HUES64 (cell line): ENCODE measurements around the gene NRP1.

Experiments
- H3K27ac ChIP-seq: 2 replicates; pipeline ENCODE4 v1.7.0; 2013; ENCODE audit warnings: low read depth, low read length, inconsistent platforms
- H3K27me3 ChIP-seq: 2 replicates; pipeline ENCODE4 v1.6.1; 2013; ENCODE audit warnings: mild to moderate bottlenecking, low read length; ENCODE audit not compliant: insufficient read depth
- H3K36me3 ChIP-seq: 2 replicates; pipeline ENCODE4 v1.6.1; 2013; ENCODE audit warnings: mild to moderate bottlenecking, low read length; ENCODE audit not compliant: insufficient read depth
- H3K4me1 ChIP-seq: 2 replicates; pipeline ENCODE4 v1.6.1; 2013; ENCODE audit warnings: mild to moderate bottlenecking, low read length, moderate library complexity; ENCODE audit not compliant: insufficient read depth
- H3K4me3 ChIP-seq: 2 replicates; pipeline ENCODE4 v1.5.1; 2013; ENCODE audit warnings: mild to moderate bottlenecking, low read length, moderate library complexity
- H3K9ac ChIP-seq: 2 replicates; pipeline ENCODE4 v1.6.1; 2013; ENCODE audit warnings: mild to moderate bottlenecking, low read depth, low read length
- H3K9me3 ChIP-seq: 2 replicates; pipeline ENCODE4 v1.6.1; 2013; ENCODE audit warnings: low read depth, low read length; ENCODE audit not compliant: insufficient read depth
- WGBS: fragments of 150-250, 120-280 bp; methylation state at CpG from one replicate; pipeline ENCODE4 v1.1.7; 2013; ENCODE audit warnings: missing lambda C conversion rate; 5-methylcytosine and 5-hydroxymethylcytosine counted together

NRP1 gene

DNA sequence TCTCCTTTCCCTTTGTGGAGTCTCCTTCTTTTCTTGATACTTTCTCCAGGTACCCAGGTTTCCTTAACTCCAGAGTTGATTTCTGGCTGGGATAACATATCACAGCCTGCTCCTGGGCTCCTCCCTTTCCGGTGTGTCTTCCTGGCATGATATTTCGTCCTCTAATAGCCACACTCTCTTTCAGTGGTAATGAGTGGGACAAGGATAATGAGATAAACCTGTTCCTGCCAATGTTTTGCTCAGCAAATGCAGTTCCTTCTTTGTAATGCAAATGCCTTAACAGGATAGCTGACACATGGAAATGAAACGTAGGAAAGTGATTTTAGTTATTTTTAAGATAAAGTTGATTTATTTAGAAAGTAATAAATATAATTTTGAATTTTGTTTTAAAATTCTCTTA lies 168.6 kb downstream of the NRP1 start:
- Histone ChIP-seq H3K27ac (no peak overlapping the region), H3K36me3 (no peaks in the 10 kb centered on the region), H3K4me3 (no peak overlapping the region), H3K9ac (no peak overlapping the region), H3K27me3 (no peaks in the 10 kb centered on the region), H3K9me3 (no peaks in the 10 kb centered on the region), H3K4me1 (peaks cover 12% of the 10 kb centered on the region)
- 27% methylated on average over 3 of the region's 3 CpGs for WGBS

DNA sequence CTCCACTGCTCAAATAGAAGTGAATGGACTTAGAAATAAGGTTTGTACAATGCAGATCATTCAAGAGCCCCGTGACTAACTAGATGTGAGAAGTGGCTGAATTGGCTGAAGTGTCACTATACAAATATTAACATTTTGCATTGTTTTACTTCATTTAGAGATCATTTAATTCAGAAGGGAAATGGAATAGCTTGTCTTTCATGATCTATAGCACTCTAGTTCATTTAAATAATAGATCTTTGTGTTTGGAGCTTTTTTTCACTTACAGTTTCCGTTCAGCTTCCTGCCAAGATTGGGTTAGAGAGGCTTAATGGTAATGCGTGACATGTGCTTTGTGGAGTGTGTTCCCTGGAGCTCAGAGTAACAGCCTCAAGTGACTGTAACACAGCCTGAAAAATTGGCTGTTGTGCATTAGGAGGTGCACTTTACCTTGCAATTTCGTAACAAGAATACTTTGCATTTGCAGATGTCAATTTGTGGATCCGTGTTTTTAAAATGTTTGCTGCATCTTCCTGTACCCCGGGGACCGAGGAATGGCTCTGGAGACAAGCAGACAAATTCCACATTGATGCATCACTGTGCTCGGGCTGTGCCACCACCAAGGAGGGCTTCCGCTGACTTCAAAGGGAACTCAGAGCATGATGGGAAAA lies 170.3 kb downstream of the NRP1 start:
- no peak overlapping the region for H3K27ac ChIP-seq
- H3K9ac ChIP-seq = no peak overlapping the region
- H3K9me3 ChIP-seq = no peaks in the 10 kb centered on the region
- H3K4me3 ChIP-seq = no peak overlapping the region
- H3K36me3 ChIP-seq = no peaks in the 10 kb centered on the region
- whole genome bisulfite sequencing = 76% methylated on average over 9 of the region's 9 CpGs
- peaks cover 12% of the 10 kb centered on the region for H3K4me1 ChIP-seq
- no peaks in the 10 kb centered on the region for H3K27me3 ChIP-seq

DNA sequence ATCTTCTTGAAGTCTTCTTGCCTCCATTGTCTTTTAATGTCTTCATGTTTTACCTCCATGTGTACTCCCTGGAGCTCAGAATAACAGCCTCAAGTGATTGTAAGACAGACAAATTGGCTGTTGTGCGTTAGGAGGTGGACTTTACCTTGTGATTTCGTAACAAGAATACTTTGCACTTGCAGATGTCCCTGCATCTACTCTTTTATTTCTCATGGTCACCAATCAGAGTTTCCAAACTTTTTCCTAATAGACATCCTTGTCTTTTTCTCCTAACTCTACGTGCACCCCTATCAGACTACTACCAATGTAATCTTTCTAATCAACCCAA lies 172.3 kb downstream of the NRP1 start:
- no peak overlapping the region for H3K9ac ChIP-seq
- H3K4me1 ChIP-seq = peaks cover 12% of the 10 kb centered on the region
- no peak overlapping the region for H3K4me3 ChIP-seq
- H3K27me3 ChIP-seq = no peaks in the 10 kb centered on the region
- no peaks in the 10 kb centered on the region for H3K9me3 ChIP-seq
- no peak overlapping the region for H3K27ac ChIP-seq
- no peaks in the 10 kb centered on the region for H3K36me3 ChIP-seq
- WGBS = 64% methylated on average over 3 of the region's 3 CpGs

DNA sequence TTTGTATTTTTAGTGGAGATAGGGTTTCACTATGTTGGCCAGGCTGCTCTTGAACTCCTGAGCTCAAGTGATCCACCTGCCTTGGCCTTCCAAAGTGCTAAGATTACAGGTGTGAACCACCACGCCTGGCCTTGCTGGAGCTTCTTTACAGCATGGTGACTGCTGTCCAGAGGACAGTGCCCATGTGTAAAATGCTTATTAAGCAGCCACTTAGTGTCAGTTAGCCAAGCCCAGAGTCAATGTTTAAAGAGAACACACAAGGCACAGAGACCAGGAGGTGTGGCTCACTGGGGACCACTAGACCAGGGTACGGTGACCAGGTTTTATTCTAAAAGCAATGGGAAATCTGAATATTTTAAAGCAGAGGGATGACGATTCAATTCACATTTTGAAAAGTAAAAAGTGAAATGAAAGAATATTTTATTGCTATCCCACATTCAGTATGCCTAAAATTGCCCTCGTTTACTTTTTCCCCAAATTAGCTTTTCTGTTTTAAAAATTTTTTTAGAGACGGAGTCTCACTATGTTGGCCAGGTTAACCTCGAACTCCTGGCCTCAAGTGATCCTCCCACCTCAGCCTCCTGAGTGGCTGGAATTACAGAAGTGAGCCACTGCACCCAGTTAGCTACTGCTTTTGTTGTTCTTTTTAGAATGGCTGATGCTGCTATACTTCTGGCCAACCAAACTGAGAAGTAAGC lies 172.8 kb downstream of the NRP1 start:
- H3K36me3 ChIP-seq = no peaks in the 10 kb centered on the region

DNA sequence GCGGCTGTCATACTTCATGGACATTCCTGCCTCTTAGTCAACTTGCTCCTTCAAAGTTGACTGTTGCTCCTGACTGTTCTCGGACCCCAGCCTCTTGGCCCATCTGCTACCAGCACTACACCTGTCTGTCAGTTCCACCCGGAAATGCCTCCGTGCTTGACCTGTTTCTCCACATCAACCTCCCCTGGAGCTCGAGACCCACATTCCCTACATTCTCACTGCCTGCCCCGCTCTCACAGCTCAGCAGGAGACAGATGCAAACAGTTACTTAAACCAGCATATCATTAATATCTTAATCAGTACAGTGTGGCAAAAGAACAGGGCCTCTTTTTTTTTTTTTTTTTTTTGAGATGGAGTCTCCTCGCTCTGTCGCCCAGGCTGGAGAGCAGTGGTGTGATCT lies 174.3 kb downstream of the NRP1 start:
- H3K9me3 ChIP-seq = no peaks in the 10 kb centered on the region
- no peak overlapping the region for H3K27ac ChIP-seq
- 0 out of 2 replicates have a peak, but pooled peaks cover 4% of the 10 kb centered on the region for H3K4me1 ChIP-seq
- no peak overlapping the region for H3K4me3 ChIP-seq
- no peaks in the 10 kb centered on the region for H3K27me3 ChIP-seq
- WGBS = 83% methylated on average over 8 of the region's 8 CpGs
- no peaks in the 10 kb centered on the region for H3K36me3 ChIP-seq
- no peak overlapping the region for H3K9ac ChIP-seq

More for the DNA sequence above, 172.8 kb downstream of the NRP1 start:
- H3K9ac ChIP-seq = no peak overlapping the region
- H3K4me1 ChIP-seq = peaks cover 12% of the 10 kb centered on the region
- no peaks in the 10 kb centered on the region for H3K27me3 ChIP-seq
- H3K27ac ChIP-seq = no peak overlapping the region
- no peak overlapping the region for H3K4me3 ChIP-seq
- 95% methylated on average over 5 of the region's 6 CpGs for WGBS
- no peaks in the 10 kb centered on the region for H3K9me3 ChIP-seq

DNA sequence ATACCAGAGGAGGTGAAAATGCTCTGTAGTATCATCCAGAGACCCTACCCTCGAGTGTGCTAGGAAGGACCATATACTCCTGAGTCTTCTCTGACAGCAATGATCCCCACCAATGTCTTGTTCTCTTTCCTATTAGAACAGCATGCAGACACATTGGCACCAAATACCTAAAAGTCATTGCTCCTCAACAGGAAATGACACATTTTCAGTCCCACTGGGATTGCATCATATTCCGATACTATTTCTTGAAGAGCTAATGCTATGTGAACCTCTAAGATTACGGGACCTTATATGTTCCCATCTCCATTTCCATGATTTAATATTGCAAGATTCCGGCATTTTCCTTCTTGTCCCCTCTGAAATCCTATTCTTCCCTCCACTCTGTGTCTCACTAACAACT lies 177.4 kb downstream of the NRP1 start:
- no peak overlapping the region for H3K4me3 ChIP-seq
- WGBS = 92% methylated on average over 4 of the region's 4 CpGs
- H3K27ac ChIP-seq = no peak overlapping the region
- H3K9ac ChIP-seq = no peak overlapping the region
- H3K9me3 ChIP-seq = no peaks in the 10 kb centered on the region
- no peaks in the 10 kb centered on the region for H3K27me3 ChIP-seq
- no peaks in the 10 kb centered on the region for H3K4me1 ChIP-seq
- no peaks in the 10 kb centered on the region for H3K36me3 ChIP-seq

DNA sequence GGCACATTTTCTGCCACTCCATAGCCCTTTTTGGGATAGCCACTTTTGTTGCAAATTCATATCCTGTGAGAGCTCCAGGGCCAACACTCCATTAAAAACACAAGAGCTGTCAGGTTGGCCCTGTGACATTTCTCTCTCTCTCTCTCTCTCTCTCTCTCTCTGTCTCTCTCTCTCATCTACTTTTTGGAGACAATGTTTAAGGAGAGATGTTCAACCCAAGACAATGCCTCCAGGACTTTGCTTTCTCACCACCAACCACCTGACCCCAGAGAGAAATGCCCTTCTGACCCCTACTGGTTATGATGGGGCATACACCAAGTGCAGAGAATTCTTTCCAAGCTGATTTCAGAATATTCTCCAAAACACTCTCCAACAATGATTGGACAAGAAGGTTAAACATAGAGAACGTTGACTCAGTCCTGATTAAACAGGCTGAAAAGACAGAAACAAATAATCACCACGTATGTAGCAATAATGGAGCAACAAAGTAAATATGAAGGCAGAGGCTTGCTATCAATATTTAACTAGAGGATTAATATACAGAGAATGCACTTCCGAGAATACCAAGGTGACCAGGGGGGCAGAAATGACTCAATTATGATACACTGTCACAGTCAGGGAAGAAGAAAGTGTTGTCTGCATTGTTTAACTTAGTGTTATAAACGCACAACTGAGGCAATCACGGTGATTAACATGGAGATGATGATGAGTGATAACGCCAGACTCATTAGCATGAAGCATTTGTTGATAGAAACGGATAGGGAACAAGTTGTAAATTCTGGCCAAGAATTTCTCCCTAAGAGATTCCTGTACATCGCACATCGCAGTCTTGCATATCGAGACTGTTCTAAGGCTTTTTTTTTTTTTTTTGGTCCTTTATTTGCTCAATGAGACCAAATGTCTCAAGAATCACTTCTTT lies 178.5 kb downstream of the NRP1 start:
- no peak overlapping the region for H3K27ac ChIP-seq
- no peaks in the 10 kb centered on the region for H3K36me3 ChIP-seq
- no peaks in the 10 kb centered on the region for H3K9me3 ChIP-seq
- no peaks in the 10 kb centered on the region for H3K27me3 ChIP-seq
- no peaks in the 10 kb centered on the region for H3K4me1 ChIP-seq
- 75% methylated on average over 10 of the region's 10 CpGs for WGBS
- H3K4me3 ChIP-seq = no peak overlapping the region
- H3K9ac ChIP-seq = no peak overlapping the region

DNA sequence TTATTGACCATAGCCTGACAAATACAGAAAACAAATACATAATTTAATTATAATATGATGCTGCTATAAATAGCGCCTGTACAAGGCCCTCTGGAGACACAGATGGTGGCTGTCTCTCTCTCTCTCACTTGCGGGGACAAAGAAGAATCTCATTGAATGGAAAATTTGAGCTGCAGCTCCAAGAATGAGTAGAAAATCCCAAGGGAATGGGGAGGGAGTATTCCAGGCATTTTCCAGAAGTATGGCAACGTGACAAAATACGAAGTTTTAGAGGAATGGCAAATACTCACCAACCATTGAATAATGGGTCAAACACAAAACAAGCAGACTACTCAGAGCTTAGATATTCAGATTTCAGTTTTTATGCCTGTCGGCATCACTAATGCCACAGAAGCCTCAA lies 179.9 kb downstream of the NRP1 start:
- no peak overlapping the region for H3K4me3 ChIP-seq
- H3K9ac ChIP-seq = no peak overlapping the region
- H3K9me3 ChIP-seq = no peaks in the 10 kb centered on the region
- H3K27ac ChIP-seq = no peak overlapping the region
- no peaks in the 10 kb centered on the region for H3K4me1 ChIP-seq
- H3K36me3 ChIP-seq = no peaks in the 10 kb centered on the region
- 95% methylated on average over 5 of the region's 5 CpGs for WGBS
- no peaks in the 10 kb centered on the region for H3K27me3 ChIP-seq

DNA sequence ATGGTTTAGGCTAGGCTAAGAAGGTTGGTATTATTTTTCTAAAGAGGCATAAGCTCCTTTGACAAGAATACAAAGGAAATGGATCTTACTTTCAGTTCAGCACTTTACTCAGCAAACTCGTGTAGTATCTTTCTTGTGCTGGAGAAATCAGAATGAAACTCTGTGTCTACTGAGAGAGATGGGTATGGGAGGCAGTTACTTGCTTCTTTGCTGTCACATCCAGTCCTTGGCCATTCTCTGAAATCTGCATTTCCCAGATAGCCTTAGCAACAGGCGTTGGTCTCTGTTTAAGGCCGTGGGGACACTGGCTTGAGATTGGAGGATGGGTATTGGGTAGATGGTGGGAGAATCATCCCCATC lies 180.5 kb downstream of the NRP1 start:
- 90% methylated on average over 3 of the region's 3 CpGs for whole genome bisulfite sequencing
- no peak overlapping the region for H3K27ac ChIP-seq
- H3K36me3 ChIP-seq = no peaks in the 10 kb centered on the region
- no peaks in the 10 kb centered on the region for H3K27me3 ChIP-seq
- no peak overlapping the region for H3K4me3 ChIP-seq
- H3K9me3 ChIP-seq = no peaks in the 10 kb centered on the region
- no peak overlapping the region for H3K9ac ChIP-seq
- no peaks in the 10 kb centered on the region for H3K4me1 ChIP-seq

DNA sequence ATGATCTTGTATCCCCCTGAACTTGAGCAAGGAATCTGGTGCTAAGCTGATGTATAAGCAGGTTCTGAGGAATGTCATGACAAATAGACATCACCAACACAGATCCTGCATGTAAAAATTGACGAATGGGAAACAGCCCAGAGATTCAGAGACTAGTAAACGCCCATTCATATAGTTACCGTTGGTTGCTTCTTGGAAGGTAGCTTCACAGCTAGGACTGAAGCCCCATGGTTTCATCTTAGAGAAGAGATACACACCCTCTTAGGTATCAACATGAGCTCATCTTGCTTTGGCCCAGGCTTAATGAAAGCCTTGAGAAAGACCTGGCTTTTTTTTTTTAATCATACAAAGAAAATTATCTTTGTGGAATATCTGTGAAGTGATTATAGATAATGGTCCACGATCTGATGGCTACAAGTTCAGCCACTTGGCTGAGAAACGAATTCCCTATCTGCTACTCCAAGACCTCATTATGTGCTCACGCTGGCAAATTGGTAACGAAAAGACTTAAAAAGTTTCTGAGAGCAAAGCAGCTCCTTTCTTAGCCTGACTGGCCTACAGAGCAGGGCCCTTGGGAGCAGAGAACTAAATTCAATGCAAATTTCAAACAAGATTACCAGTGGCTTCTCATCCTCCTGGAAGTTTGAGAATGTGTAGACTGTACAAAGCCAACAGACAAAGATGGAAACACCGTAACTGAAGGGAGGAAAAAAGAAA lies 181.1 kb downstream of the NRP1 start:
- H3K4me3 ChIP-seq = no peak overlapping the region
- no peak overlapping the region for H3K9ac ChIP-seq
- no peaks in the 10 kb centered on the region for H3K4me1 ChIP-seq
- H3K27ac ChIP-seq = no peak overlapping the region
- H3K36me3 ChIP-seq = no peaks in the 10 kb centered on the region
- 92% methylated on average over 8 of the region's 8 CpGs for WGBS
- no peaks in the 10 kb centered on the region for H3K9me3 ChIP-seq
- H3K27me3 ChIP-seq = no peaks in the 10 kb centered on the region

DNA sequence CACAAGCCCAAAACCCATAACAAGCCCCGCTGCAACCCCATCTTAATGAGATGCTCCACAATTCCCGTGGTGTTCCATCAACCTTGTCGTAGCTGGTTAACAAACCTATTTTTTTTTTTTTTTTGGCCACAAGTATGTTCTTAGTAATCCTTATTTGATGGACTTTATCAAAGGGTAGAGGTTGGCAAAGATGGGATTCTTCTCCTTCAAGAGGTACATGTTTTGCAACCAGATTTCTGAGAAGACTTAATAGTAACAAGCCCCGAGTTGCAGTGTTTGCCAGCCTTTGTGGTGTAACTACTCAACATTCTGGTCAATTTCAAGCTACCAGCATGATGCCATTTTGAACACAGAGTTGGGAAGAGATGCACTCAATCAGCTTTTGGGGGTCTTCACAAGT lies 181.7 kb downstream of the NRP1 start:
- Histone ChIP-seq H3K9ac (no peak overlapping the region), H3K27ac (no peak overlapping the region), H3K4me3 (no peak overlapping the region), H3K9me3 (no peaks in the 10 kb centered on the region), H3K4me1 (no peaks in the 10 kb centered on the region), H3K27me3 (no peaks in the 10 kb centered on the region), H3K36me3 (no peaks in the 10 kb centered on the region)
- 94% methylated on average over 4 of the region's 4 CpGs for WGBS
